GM13977 (cell line): ENCODE data around the gene RAB25.

ENCODE experiments used
- DNase-seq: peaks from one replicate; pipeline ENCODE4 v3.0.0; 2012; ENCODE audit warnings: low spot score
- CTCF ChIP-seq: IDR thresholded peaks from 2 replicates; pipeline ENCODE4 v1.5.1; 2012; ENCODE audit warnings: mild to moderate bottlenecking, control low read depth; ENCODE audit not compliant: insufficient read depth; ENCODE audit errors: extremely low read depth, missing control alignments
- in situ Hi-C: fragments of 300-500 bp; cut with MboI; formaldehyde crosslinking; loops from one replicate; pipeline ENCODE4 v1.12.0; 2022; ENCODE audit warnings: low sequenced_read_pairs, low pct_unique_long_range_greater_than_20kb, mixed read lengths, inconsistent platforms; ENCODE audit not compliant: unreplicated experiment

RAB25 gene

GRCh38 chr1:156090840-156091188, 29.9 kb downstream of the RAB25 start:
- peak; percentile 80 for DNase-seq
- peak; percentile 86 for TF ChIP-seq CTCF
- in situ Hi-C loops = loop anchor here (5.0 to 10.0 kb wide), 2 partner anchors 41 to 224 kb away; no protein-coding TSS in a partner anchor

GRCh38 chr1:156091610-156092009, 30.6 kb downstream of the RAB25 start:
- in situ Hi-C loops = loop anchor here (5.0 to 10.0 kb wide), 2 partner anchors 41 to 223 kb away; no protein-coding TSS in a partner anchor
- DNase-seq = no peak
- TF ChIP-seq CTCF = no peak

- DNase-seq = no peak
- in situ Hi-C loops = loop anchor here (10.0 kb wide), 1 partner anchor 219 kb away; no protein-coding TSS in a partner anchor
- TF ChIP-seq CTCF = peak; percentile 1
These were observed 35.0 kb downstream of the RAB25 start for GRCh38 chr1:156095906-156096508.

GRCh38 chr1:156096640-156097391, 35.9 kb downstream of the RAB25 start:
- DNase-seq = peak; percentile 85
- in situ Hi-C loops = loop anchor here (10.0 kb wide), 1 partner anchor 218 kb away; no protein-coding TSS in a partner anchor

GRCh38 chr1:156097499-156098178, 36.7 kb downstream of the RAB25 start:
- no peak for TF ChIP-seq CTCF
- no peak for DNase-seq
- in situ Hi-C loops = loop anchor here (10.0 kb wide), 1 partner anchor 217 kb away; no protein-coding TSS in a partner anchor

More at GRCh38 chr1:156096640-156097391, 35.9 kb downstream of the RAB25 start:
- peak; percentile 98 for TF ChIP-seq CTCF

- DNase-seq = no peak
- no peak for TF ChIP-seq CTCF
- in situ Hi-C loops = loop anchor here (10.0 kb wide), 1 partner anchor 216 kb away; no protein-coding TSS in a partner anchor
These were observed 37.8 kb downstream of the RAB25 start for GRCh38 chr1:156098784-156099183.
